WI38 (cell line): ENCODE measurements around the gene WNK3.

Experiments used
- H3K4me3 ChIP-seq: 2 replicates; pipeline ENCODE4 v1.5.1; 2011; ENCODE audit warnings: low read depth, mild to moderate bottlenecking, control low read depth, low read length
- CTCF ChIP-seq: IDR thresholded peaks from 2 replicates; pipeline ENCODE4 v1.5.1; 2012; ENCODE audit warnings: low read depth, mild to moderate bottlenecking, control low read depth, low read length

Gene WNK3

GRCh38 chrX:54246866-54247265 lies 111.0 kb downstream of the WNK3 start:
- TF ChIP-seq CTCF = no peak
- H3K4me3 ChIP-seq = no peak overlapping the region

- H3K4me3 ChIP-seq = no peak overlapping the region
- TF ChIP-seq CTCF = no peak
Observed at GRCh38 chrX:54238588-54238987, 119.3 kb downstream of the WNK3 start.

GRCh38 chrX:54237014-54237413 lies 120.8 kb downstream of the WNK3 start:
- no peak for TF ChIP-seq CTCF
- no peak overlapping the region for H3K4me3 ChIP-seq

- no peak overlapping the region for H3K4me3 ChIP-seq
- TF ChIP-seq CTCF = no peak
Observed at GRCh38 chrX:54230435-54231148, 127.3 kb downstream of the WNK3 start.

- no peak overlapping the region for H3K4me3 ChIP-seq
- no peak for TF ChIP-seq CTCF
Observed at GRCh38 chrX:54223581-54223980, 134.3 kb downstream of the WNK3 start.

GRCh38 chrX:54213603-54214002 lies 144.2 kb downstream of the WNK3 start:
- TF ChIP-seq CTCF = no peak
- H3K4me3 ChIP-seq = no peak overlapping the region

- H3K4me3 ChIP-seq = no peak overlapping the region
- TF ChIP-seq CTCF = no peak
Observed at GRCh38 chrX:54208531-54208930, 149.3 kb downstream of the WNK3 start.
